Thoracic aorta (tissue), 2 donors: ENCODE results near the gene NRXN2. TPM values are rescaled to one million over a fixed set of nuclear protein-coding genes. Genes with fewer than 3 reads are reported as not detected.
A peak's percentile ranks its signal among the peaks of the same experiment; 100 is the strongest.

Source experiments
- ATAC-seq: fragments of 150-250 bp; one replicate; pipeline ENCODE4 v1.8.0; 2017; ENCODE audit warnings: low read depth; ENCODE audit not compliant: insufficient number of reproducible peaks, low FRiP score
- DNase-seq: peaks from one replicate; pipeline ENCODE4 v3.0.0-alpha.2; 2020; ENCODE audit warnings: low spot score
- H3K27ac ChIP-seq, 2 donors: fragments of 200-600 bp; sonication (generic); 1 replicate in 1 of 2; 2 replicates in 1 of 2; pipeline ENCODE4 v1.5.1; 2016; ENCODE audit warnings: mild to moderate bottlenecking in 2 of 2, moderate library complexity in 2 of 2
- H3K27me3 ChIP-seq: fragments of 200-600 bp; sonication (generic); replicated peaks from 2 replicates; pipeline ENCODE4 v1.6.0; 2016; ENCODE audit warnings: mild to moderate bottlenecking; ENCODE audit not compliant: insufficient read depth
- H3K36me3 ChIP-seq: fragments of 200-600 bp; sonication (generic); one replicate; pipeline ENCODE4 v1.5.1; 2016
- H3K4me1 ChIP-seq, 2 donors: fragments of 200-600 bp; sonication (generic); 1 replicate in 1 of 2; 2 replicates in 1 of 2; pipeline versions ENCODE4 v1.5.1 to v1.6.0; 2016; ENCODE audit warnings: low read depth in 2 of 2, mild to moderate bottlenecking in 1 of 2; ENCODE audit not compliant: control insufficient read depth in 1 of 2
- H3K4me3 ChIP-seq: fragments of 200-600 bp; sonication (generic); 2 replicates; pipeline ENCODE4 v1.5.1; 2016; ENCODE audit warnings: mild to moderate bottlenecking
- H3K9me3 ChIP-seq: fragments of 200-600 bp; sonication (generic); 2 replicates; pipeline ENCODE4 v1.5.1; 2016
- total RNA-seq, 2 donors: library from RNA; depleted of rRNA; stranded (reverse); fragments of >200 nt; gene quantifications; one replicate each; pipeline versions ENCODE4 v1.1.0 to v1.2.3, GENCODE V29; 2016
- TF ChIP-seq, protein P1 (sequence below): fragments of 200-600 bp; sonication (generic); IDR thresholded peaks from one replicate; pipeline ENCODE4 v1.5.1; 2019; ENCODE audit warnings: antibody characterized with exemption

NRXN2 gene
- total RNA-seq, 2 donors from 2014 or later, result 40.3 to 41.3 TPM

DNA sequence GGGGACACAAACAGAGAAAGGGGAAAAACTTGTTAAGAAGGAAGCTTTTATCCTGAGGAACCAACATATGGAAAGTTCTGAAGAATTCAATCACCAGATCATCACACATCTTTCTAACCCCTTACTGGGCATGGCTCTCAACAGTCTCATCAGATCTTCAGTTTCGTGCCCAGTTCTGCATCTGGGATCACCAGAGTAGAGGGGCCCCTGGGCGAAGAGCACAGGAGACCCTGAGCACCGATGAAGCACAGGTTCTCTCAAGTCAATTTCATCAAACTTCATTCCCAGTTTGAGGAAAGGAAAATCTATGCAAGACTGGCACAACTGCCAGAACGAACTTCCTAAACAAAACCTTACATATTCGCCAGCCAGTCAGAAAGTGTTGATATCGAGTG lies 45.3 kb upstream of the NRXN2 start:
- no peak overlapping the region for H3K27ac ChIP-seq
- ATAC-seq (no peak), DNase-seq (no peak)
- H3K4me1 ChIP-seq, result peaks cover 15 to 49% of the 10 kb centered on the region in 2 donors
- H3K9me3 ChIP-seq, result no peaks in the 10 kb centered on the region
- H3K4me3 ChIP-seq, result no peak overlapping the region
- TF ChIP-seq, protein P1, sequence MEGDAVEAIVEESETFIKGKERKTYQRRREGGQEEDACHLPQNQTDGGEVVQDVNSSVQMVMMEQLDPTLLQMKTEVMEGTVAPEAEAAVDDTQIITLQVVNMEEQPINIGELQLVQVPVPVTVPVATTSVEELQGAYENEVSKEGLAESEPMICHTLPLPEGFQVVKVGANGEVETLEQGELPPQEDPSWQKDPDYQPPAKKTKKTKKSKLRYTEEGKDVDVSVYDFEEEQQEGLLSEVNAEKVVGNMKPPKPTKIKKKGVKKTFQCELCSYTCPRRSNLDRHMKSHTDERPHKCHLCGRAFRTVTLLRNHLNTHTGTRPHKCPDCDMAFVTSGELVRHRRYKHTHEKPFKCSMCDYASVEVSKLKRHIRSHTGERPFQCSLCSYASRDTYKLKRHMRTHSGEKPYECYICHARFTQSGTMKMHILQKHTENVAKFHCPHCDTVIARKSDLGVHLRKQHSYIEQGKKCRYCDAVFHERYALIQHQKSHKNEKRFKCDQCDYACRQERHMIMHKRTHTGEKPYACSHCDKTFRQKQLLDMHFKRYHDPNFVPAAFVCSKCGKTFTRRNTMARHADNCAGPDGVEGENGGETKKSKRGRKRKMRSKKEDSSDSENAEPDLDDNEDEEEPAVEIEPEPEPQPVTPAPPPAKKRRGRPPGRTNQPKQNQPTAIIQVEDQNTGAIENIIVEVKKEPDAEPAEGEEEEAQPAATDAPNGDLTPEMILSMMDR, result no peak
- H3K27me3 ChIP-seq, result no peaks in the 10 kb centered on the region
- H3K36me3 ChIP-seq, result peaks cover 93% of the 10 kb centered on the region

DNA sequence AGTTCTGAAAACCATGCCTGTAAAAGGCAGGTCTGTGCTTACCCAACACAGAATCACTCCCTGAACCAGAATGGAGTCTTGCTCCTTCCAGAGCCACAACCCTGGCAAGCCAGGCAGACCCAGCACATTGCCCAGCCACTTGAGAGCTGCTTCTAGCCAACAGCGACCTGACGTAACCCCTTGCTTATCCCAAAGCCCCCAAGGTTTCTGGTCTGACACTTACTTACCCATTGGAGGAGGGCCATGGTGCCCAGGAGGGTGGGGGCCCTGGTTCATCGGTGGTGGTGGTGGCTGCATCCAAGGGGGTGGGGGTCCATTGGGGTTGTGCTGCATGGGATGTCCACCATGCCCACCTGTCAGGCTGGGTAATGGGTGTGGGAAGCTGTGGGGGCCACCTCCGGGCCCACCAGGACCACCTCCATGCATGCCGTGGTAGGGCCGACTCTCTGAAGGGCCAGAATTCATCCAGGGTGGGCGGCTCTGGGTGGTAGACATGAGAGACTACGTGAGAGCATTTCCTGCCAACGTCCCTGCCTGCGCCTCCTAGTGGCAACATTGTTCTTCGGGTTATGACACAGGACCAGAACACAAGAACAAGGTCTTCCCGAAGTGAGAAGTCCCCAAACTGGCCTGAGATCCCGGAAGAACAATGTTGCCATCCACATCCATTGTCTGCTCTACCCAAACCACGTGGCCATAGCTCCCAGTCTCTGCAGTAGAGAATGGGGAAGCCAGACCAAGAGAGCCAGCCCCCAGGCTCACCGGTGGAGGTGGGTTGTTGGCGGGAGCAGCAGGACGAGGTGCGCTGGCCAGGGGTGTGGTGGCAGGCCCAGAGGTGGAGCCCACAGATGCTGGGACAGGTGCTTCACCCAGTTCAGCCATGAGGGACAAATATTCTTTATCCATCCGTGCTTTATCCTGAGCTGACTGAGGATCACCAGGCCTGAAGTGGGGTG lies 44.6 kb upstream of the NRXN2 start:
- H3K4me3 ChIP-seq, result no peak overlapping the region
- peak overlapping the region; percentile 70 to 73 for H3K27ac ChIP-seq
- no peaks in the 10 kb centered on the region for H3K9me3 ChIP-seq
- TF ChIP-seq, protein P1, result peak; percentile 86
- no peaks in the 10 kb centered on the region for H3K27me3 ChIP-seq
- peaks cover 11 to 49% of the 10 kb centered on the region in 2 donors for H3K4me1 ChIP-seq
- peaks cover 90% of the 10 kb centered on the region for H3K36me3 ChIP-seq
- ATAC-seq, result no peak
- DNase-seq, result peak; percentile 44

DNA sequence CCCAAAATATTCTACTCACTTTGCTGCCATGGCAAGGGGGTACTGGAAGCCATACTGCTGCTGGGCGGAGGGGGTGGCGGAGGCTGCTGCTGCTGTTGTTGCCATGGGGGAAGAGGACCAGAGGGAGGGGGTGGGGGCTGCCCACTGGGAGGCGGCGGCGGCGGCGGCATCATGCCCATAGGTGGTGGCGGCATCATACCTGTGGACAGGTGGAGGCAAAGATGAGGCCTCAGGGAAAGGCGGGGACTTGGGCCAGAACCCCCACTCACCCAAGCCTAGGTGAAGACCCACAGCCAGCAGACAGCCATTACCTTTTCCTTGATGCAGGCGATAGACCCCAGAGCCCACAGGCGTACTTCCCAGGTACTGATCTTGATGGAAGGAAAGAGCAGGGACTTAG lies 43.9 kb upstream of the NRXN2 start:
- Histone ChIP-seq H3K4me1 (peaks cover 12 to 49% of the 10 kb centered on the region in 2 donors), H3K4me3 (no peak overlapping the region), H3K36me3 (peaks cover 87% of the 10 kb centered on the region), H3K27me3 (no peaks in the 10 kb centered on the region), H3K9me3 (no peaks in the 10 kb centered on the region), H3K27ac (peak overlapping the region; percentile 70 to 73)
- no peak for ATAC-seq
- TF ChIP-seq, protein P1, result no peak
- no peak for DNase-seq

DNA sequence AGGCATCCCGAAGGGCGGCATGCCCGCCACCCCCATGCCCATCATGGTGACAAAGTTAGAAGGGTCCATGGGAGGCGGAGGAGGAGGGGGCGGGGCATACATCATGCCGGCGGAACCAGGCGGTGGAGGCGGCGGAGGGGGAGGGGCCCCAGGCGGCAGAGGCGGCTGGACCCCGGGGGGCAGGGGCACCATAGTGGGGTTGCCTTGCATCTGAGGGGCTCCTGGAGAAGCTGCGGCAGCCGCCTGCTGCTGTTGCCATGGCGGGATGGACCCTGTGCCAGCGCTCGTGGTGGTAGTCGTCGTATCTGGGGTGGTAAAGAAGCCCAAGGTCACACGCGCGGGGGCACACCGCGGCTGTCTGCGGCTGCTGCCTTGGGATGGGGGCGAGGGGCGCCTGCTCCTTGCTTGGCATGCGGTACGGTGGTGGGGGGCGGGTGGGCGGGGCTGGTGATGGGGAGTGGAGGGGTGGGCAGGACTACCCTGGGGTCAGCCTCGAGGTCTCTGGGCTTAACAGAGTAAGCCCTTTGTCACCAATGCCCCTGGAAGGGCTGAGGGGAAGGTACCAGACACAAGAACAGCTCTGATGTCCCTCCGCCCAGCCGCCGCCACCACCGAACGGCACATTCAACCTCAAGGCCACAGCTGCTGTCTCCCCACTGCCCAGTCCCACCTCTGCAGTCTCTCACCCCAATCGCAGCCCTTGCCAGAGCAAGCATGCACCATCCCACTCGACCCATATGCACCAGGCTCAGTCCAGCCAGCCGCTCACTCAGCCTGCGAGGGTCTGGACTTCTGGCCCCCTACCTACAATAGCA lies 43.1 kb upstream of the NRXN2 start:
- no peak overlapping the region for H3K4me3 ChIP-seq
- peaks cover 12 to 51% of the 10 kb centered on the region in 2 donors for H3K4me1 ChIP-seq
- TF ChIP-seq, protein P1, result no peak
- ATAC-seq (no peak), DNase-seq (no peak)
- no peaks in the 10 kb centered on the region for H3K9me3 ChIP-seq
- H3K27me3 ChIP-seq, result no peaks in the 10 kb centered on the region
- H3K27ac ChIP-seq, result no peak overlapping the region
- peaks cover 78% of the 10 kb centered on the region for H3K36me3 ChIP-seq
